GM23338 (cell line): ENCODE data around the gene ACBD3. TPM values are rescaled to one million over a fixed set of nuclear protein-coding genes. Genes with fewer than 3 reads are reported as not detected.

Experiments used
- ATAC-seq: fragments of 200-7000 bp; cut with Tn5 transposase; 3 replicates; pipeline ENCODE4 v1.9.1; 2020
- DNase-seq: peaks from one replicate; pipeline ENCODE4 v3.0.0-alpha.2; 2015; ENCODE audit warnings: low spot score
- H2AFZ ChIP-seq: fragments of 200-600 bp; sonication (generic); 2 replicates; pipeline ENCODE4 v1.8.0; 2016; ENCODE audit warnings: antibody characterized with exemption, mild to moderate bottlenecking, moderate library complexity
- H3F3A ChIP-seq: fragments of 200-600 bp; sonication (generic); replicated peaks from 2 replicates; pipeline ENCODE4 v1.8.0; 2017; ENCODE audit warnings: antibody characterized with exemption, mixed run types, low read depth
- H3K27ac ChIP-seq: fragments of 200-600 bp; sonication (generic); 2 replicates; pipeline ENCODE4 v1.6.1; 2016; ENCODE audit warnings: low read depth
- H3K27me3 ChIP-seq: fragments of 200-600 bp; sonication (generic); 2 replicates; pipeline ENCODE4 v1.8.0; 2016; ENCODE audit warnings: mild to moderate bottlenecking, mixed run types, moderate library complexity; ENCODE audit not compliant: insufficient read depth
- H3K36me3 ChIP-seq: fragments of 200-600 bp; sonication (generic); 2 replicates; pipeline ENCODE4 v1.8.0; 2016; ENCODE audit warnings: mild to moderate bottlenecking; ENCODE audit not compliant: insufficient read depth
- H3K4me1 ChIP-seq: fragments of 200-600 bp; sonication (generic); 2 replicates; pipeline ENCODE4 v1.8.0; 2016; ENCODE audit warnings: mild to moderate bottlenecking, moderate library complexity; ENCODE audit not compliant: insufficient read depth
- H3K4me2 ChIP-seq: fragments of 200-600 bp; sonication (generic); 2 replicates; pipeline ENCODE4 v1.7.1; 2017; ENCODE audit warnings: mixed run types
- H3K4me3 ChIP-seq: fragments of 200-600 bp; sonication (generic); 2 replicates; pipeline ENCODE4 v1.6.1; 2016; ENCODE audit warnings: mixed run types
- H3K79me2 ChIP-seq: fragments of 200-600 bp; sonication (generic); replicated peaks from 2 replicates; pipeline ENCODE4 v1.8.0; 2017; ENCODE audit warnings: mild to moderate bottlenecking; ENCODE audit not compliant: insufficient read depth
- H3K9me2 ChIP-seq: fragments of 200-600 bp; sonication (generic); 2 replicates; pipeline ENCODE4 v1.8.0; 2017; ENCODE audit not compliant: insufficient read depth
- H4K20me1 ChIP-seq: fragments of 200-600 bp; sonication (generic); replicated peaks from 2 replicates; pipeline ENCODE4 v1.8.0; 2017; ENCODE audit warnings: mild to moderate bottlenecking; ENCODE audit not compliant: insufficient read depth
- H3K27ac Mint-ChIP-seq: 2 replicates; pipeline ENCODE4 v1.8.0; 2020; ENCODE audit warnings: inconsistent platforms, mild to moderate bottlenecking, moderate library complexity, mixed read lengths
- H3K27me3 Mint-ChIP-seq: 3 replicates; pipeline ENCODE4 v1.8.0; 2022; ENCODE audit warnings: low read depth, mild to moderate bottlenecking, moderate library complexity, mixed read lengths, inconsistent platforms; ENCODE audit not compliant: insufficient read depth, poor library complexity
- H3K36me3 Mint-ChIP-seq: 3 replicates; pipeline ENCODE4 v1.8.0; 2021; ENCODE audit warnings: low read depth, mild to moderate bottlenecking, inconsistent platforms, moderate library complexity, mixed read lengths
- H3K4me1 Mint-ChIP-seq: 3 replicates; pipeline ENCODE4 v1.8.0; 2020; ENCODE audit warnings: mild to moderate bottlenecking, inconsistent platforms, mixed read lengths
- H3K4me3 Mint-ChIP-seq: 3 replicates; pipeline ENCODE4 v1.8.0; 2021; ENCODE audit warnings: moderate library complexity, mild to moderate bottlenecking, inconsistent platforms, mixed read lengths
- H3K9me3 Mint-ChIP-seq: 3 replicates; pipeline ENCODE4 v1.8.0; 2020; ENCODE audit warnings: moderate library complexity, mild to moderate bottlenecking, inconsistent platforms, mixed read lengths
- CREB1 ChIP-seq: fragments of 250-450 bp; sonication (Bioruptor Pico); IDR thresholded peaks from 2 replicates; pipeline ENCODE4 v1.5.0; 2020; ENCODE audit warnings: low read depth, mild to moderate bottlenecking, moderate library complexity
- EZH2 ChIP-seq: fragments of 200-600 bp; sonication (generic); IDR thresholded peaks from one replicate; pipeline ENCODE4 v1.8.0; 2017; ENCODE audit warnings: antibody characterized with exemption, mild to moderate bottlenecking, low read depth; ENCODE audit not compliant: unreplicated experiment
- JUNB ChIP-seq: IDR thresholded peaks from one replicate; pipeline ENCODE4 v1.6.1; 2016; ENCODE audit warnings: antibody characterized with exemption; ENCODE audit not compliant: unreplicated experiment
- NANOG ChIP-seq: IDR thresholded peaks from 2 replicates; pipeline ENCODE4 v1.6.1; 2016; ENCODE audit warnings: antibody characterized with exemption, borderline replicate concordance
- POLR2AphosphoS5 ChIP-seq: IDR thresholded peaks from 2 replicates; pipeline ENCODE4 v1.6.1; 2016; ENCODE audit warnings: antibody characterized with exemption, low read depth
- STAT1 ChIP-seq: IDR thresholded peaks from one replicate; pipeline ENCODE4 v1.6.1; 2016; ENCODE audit warnings: antibody characterized with exemption; ENCODE audit not compliant: unreplicated experiment
- ZNF331 ChIP-seq: fragments of 250-450 bp; sonication (Bioruptor Pico); IDR thresholded peaks from 2 replicates; pipeline ENCODE4 v1.5.0; 2020; ENCODE audit warnings: low read depth, mild to moderate bottlenecking, moderate library complexity
- ZNF462 ChIP-seq: fragments of 250-450 bp; sonication (Bioruptor Pico); IDR thresholded peaks from 2 replicates; pipeline ENCODE4 v1.5.0; 2020; ENCODE audit warnings: mild to moderate bottlenecking, moderate library complexity
- polyA plus RNA-seq: library from polyadenylated mRNA; unstranded; fragments of >200 nt; fragmentation: Nextera tagmentation; extraction: Ambion mirVana; gene quantifications from 2 replicates; pipeline ENCODE4 v1.2.1, GENCODE V29; 2016
- total RNA-seq: library from RNA; depleted of rRNA; stranded (reverse); fragments of >200 nt; shearing (Covaris generic); gene quantifications from 2 replicates; pipeline ENCODE4 v1.2.3, GENCODE V29; 2014

The ACBD3 gene
- total and polyA plus RNA-seq, 2 experiments from 2014 or later = 17.1 to 36.2 TPM

- no peak for TF ChIP-seq ZNF462 (CRISPR knock-in tag)
These were observed 69.2 kb downstream of the ACBD3 start (continued) for GRCh38 chr1:226117330-226117729.

GRCh38 chr1:226116673-226117072 lies 69.9 kb downstream of the ACBD3 start:
- H3K36me3 Mint-ChIP-seq = 0 out of 3 replicates have a peak, but pooled peaks cover 3% of the 10 kb centered on the region
- no peaks in the 10 kb centered on the region for H3K79me2 ChIP-seq
- H3K4me1 ChIP-seq = peaks cover 24% of the 10 kb centered on the region
- no peaks in the 10 kb centered on the region for H3K9me2 ChIP-seq
- H3K9me3 Mint-ChIP-seq = peaks cover 9% of the 10 kb centered on the region; the same call in 2 of the 3 replicates
- no peak overlapping the region for H3K4me3 ChIP-seq
- peaks cover 27% of the 10 kb centered on the region for H3K27me3 Mint-ChIP-seq
- DNase-seq = no peak
- H3K27ac Mint-ChIP-seq = no peak overlapping the region
- H3K27ac ChIP-seq = no peak overlapping the region
- H4K20me1 ChIP-seq = no peaks in the 10 kb centered on the region
- ATAC-seq = no peak
- H3K4me2 ChIP-seq = no peak overlapping the region
- peaks cover 17% of the 10 kb centered on the region; the same call in 1 of the 2 replicates for H3F3A ChIP-seq
- H3K4me1 Mint-ChIP-seq = peaks cover 28% of the 10 kb centered on the region
- H3K4me3 Mint-ChIP-seq = no peak overlapping the region
- H3K27me3 ChIP-seq = peaks cover 15% of the 10 kb centered on the region
- H3K36me3 ChIP-seq = no peaks in the 10 kb centered on the region
- no peak overlapping the region for H2AFZ ChIP-seq
- TF ChIP-seq ZNF462 (CRISPR knock-in tag) (no peak), ZNF331 (CRISPR knock-in tag) (no peak), POLR2AphosphoS5 (no peak), CREB1 (CRISPR knock-in tag) (no peak), NANOG (no peak), EZH2 (no peak), STAT1 (no peak), JUNB (no peak)
